H1 (cell line): ENCODE measurements around the gene RNASE2. TPM values are rescaled to one million over a fixed set of nuclear protein-coding genes. Genes with fewer than 3 reads are reported as not detected.

Experiments used
- CTCF ChIA-PET: fragments of 300-600 bp; sonication (Branson Sonifier 250); formaldehyde crosslinking; loops from one replicate; lab custom pipeline; 2021; ENCODE audit not compliant: partially characterized antibody; lab: Charles Lee
- POLR2A ChIA-PET: fragments of 300-600 bp; sonication (Branson Sonifier 250); formaldehyde crosslinking; loops from one replicate; lab custom pipeline; 2021; ENCODE audit warnings: inconsistent platforms; ENCODE audit not compliant: partially characterized antibody; lab: Charles Lee
- DNase-seq, 2 experiments: peaks; one replicate each; pipeline versions ENCODE4 v3.0.0 to v3.0.0-alpha.2; 2010 to 2022; ENCODE audit warnings: low spot score in 2 of 2, low read depth in 1 of 2, mixed read lengths in 1 of 2
- FAIRE-seq: peaks from 2 replicates; lab custom pipeline; 2011; peaks lifted over from hg19 to GRCh38; lab: Jason Lieb, UNC
- H2AFZ ChIP-seq: 2 replicates; pipeline ENCODE4 v1.8.1; 2012; ENCODE audit warnings: low read length, inconsistent platforms
- H2AK5ac ChIP-seq: 2 replicates; pipeline ENCODE4 v1.6.1; 2013; ENCODE audit warnings: low read depth, low read length
- H2BK120ac ChIP-seq: replicated peaks from 2 replicates; pipeline ENCODE3; 2013; ENCODE audit warnings: low read depth, low read length, inconsistent platforms
- H2BK12ac ChIP-seq: 2 replicates; pipeline ENCODE4 v1.6.1; 2013; ENCODE audit warnings: low read depth, low read length
- H2BK15ac ChIP-seq: 2 replicates; pipeline ENCODE4 v1.6.1; 2013; ENCODE audit warnings: low read length
- H2BK20ac ChIP-seq: 2 replicates; pipeline ENCODE4 v1.6.1; 2013; ENCODE audit warnings: low read length
- H2BK5ac ChIP-seq: 2 replicates; pipeline ENCODE4 v1.6.1; 2013; ENCODE audit warnings: low read depth, low read length
- H3K14ac ChIP-seq: 2 replicates; pipeline ENCODE4 v1.6.1; 2013; ENCODE audit warnings: inconsistent platforms; ENCODE audit not compliant: insufficient read length
- H3K18ac ChIP-seq: 2 replicates; pipeline ENCODE4 v1.6.1; 2013; ENCODE audit warnings: low read length; ENCODE audit errors: extremely low read depth
- H3K23ac ChIP-seq: 2 replicates; pipeline ENCODE4 v1.6.1; 2013; ENCODE audit warnings: inconsistent platforms; ENCODE audit not compliant: insufficient read length
- H3K23me2 ChIP-seq: 2 replicates; pipeline ENCODE4 v1.6.1; 2013; ENCODE audit warnings: low read depth, low read length
- H3K27ac ChIP-seq: 2 replicates; pipeline ENCODE4 v1.6.1; 2011; ENCODE audit warnings: low read depth, low read length, inconsistent platforms
- H3K27me3 ChIP-seq, 4 experiments: replicated peaks in 1 of 4; 1 replicate in 1 of 4; 2 replicates in 3 of 4; pipeline versions ENCODE4 v1.6.1 to v1.8.1; 2011 to 2013; ENCODE audit warnings: low read length in 3 of 4, mild to moderate bottlenecking in 3 of 4, inconsistent platforms in 2 of 4, mixed read lengths in 2 of 4, moderate library complexity in 1 of 4; ENCODE audit not compliant: control insufficient read depth in 3 of 4, insufficient read depth in 3 of 4; ENCODE audit errors: extremely low read depth in 1 of 4
- H3K36me3 ChIP-seq, 4 experiments: 2 replicates each; pipeline versions ENCODE4 v1.6.1 to v1.8.1; 2011 to 2013; ENCODE audit warnings: mild to moderate bottlenecking in 4 of 4, low read length in 3 of 4, moderate library complexity in 2 of 4, control low read depth in 1 of 4, inconsistent platforms in 1 of 4; ENCODE audit not compliant: insufficient read depth in 4 of 4, control insufficient read depth in 2 of 4
- H3K4ac ChIP-seq: replicated peaks from 2 replicates; pipeline ENCODE3; 2013; ENCODE audit warnings: low read length, low read depth, mixed read lengths, inconsistent platforms; ENCODE audit not compliant: insufficient read length
- H3K4me1 ChIP-seq, 4 experiments: replicated peaks in 1 of 4; 1 replicate in 1 of 4; 2 replicates in 3 of 4; pipeline versions ENCODE4 v1.6.1 to v1.8.1; 2011 to 2013; ENCODE audit warnings: low read length in 3 of 4, inconsistent platforms in 2 of 4, mixed read lengths in 1 of 4; ENCODE audit not compliant: insufficient read depth in 4 of 4, control insufficient read depth in 3 of 4
- H3K4me2 ChIP-seq, 2 experiments: 2 replicates each; pipeline versions ENCODE4 v1.6.1 to v1.8.1; 2011 to 2013; ENCODE audit warnings: low read depth in 2 of 2, low read length in 2 of 2, control low read depth in 1 of 2, inconsistent platforms in 1 of 2, mild to moderate bottlenecking in 1 of 2; ENCODE audit not compliant: insufficient read depth in 1 of 2
- H3K4me3 ChIP-seq, 4 experiments: fragments of 200-600, 300-600 bp in 1 of 4; sonication (generic), shearing (Covaris generic), sonication (Bioruptor Twin) in 1 of 4; 2 replicates each; pipeline versions ENCODE4 v1.5.1 to v1.8.1; 2011 to 2016; ENCODE audit warnings: low read length in 4 of 4, low read depth in 3 of 4, control low read depth in 2 of 4, inconsistent platforms in 2 of 4, mild to moderate bottlenecking in 2 of 4, mixed read lengths in 1 of 4, moderate library complexity in 1 of 4; ENCODE audit not compliant: insufficient read depth in 2 of 4; ENCODE audit errors: extremely low read depth in 1 of 4
- H3K56ac ChIP-seq: replicated peaks from 2 replicates; pipeline ENCODE3; 2013; ENCODE audit warnings: low read depth, mild to moderate bottlenecking, mixed read lengths, low read length, inconsistent platforms; ENCODE audit not compliant: insufficient read length
- H3K79me1 ChIP-seq: 2 replicates; pipeline ENCODE4 v1.6.1; 2013; ENCODE audit warnings: low read depth, low read length, control low read depth
- H3K79me2 ChIP-seq, 2 experiments: 2 replicates each; pipeline versions ENCODE4 v1.6.1 to v1.8.1; 2012 to 2013; ENCODE audit warnings: low read length in 2 of 2, mild to moderate bottlenecking in 2 of 2, inconsistent platforms in 1 of 2; ENCODE audit not compliant: insufficient read depth in 2 of 2, control insufficient read depth in 1 of 2
- H3K9ac ChIP-seq, 4 experiments: replicated peaks in 1 of 4; 1 replicate in 1 of 4; 2 replicates in 3 of 4; pipeline versions ENCODE4 v1.6.1 to v1.8.1; 2011 to 2013; ENCODE audit warnings: low read depth in 3 of 4, low read length in 3 of 4, control low read depth in 2 of 4, mild to moderate bottlenecking in 2 of 4, moderate library complexity in 2 of 4, inconsistent platforms in 1 of 4; ENCODE audit errors: extremely low read depth in 1 of 4
- H3K9me3 ChIP-seq, 2 experiments: 2 replicates each; pipeline versions ENCODE4 v1.6.1 to v1.8.1; 2012 to 2013; ENCODE audit warnings: mild to moderate bottlenecking in 2 of 2, moderate library complexity in 2 of 2, control low read depth in 1 of 2, inconsistent platforms in 1 of 2, low read depth in 1 of 2, low read length in 1 of 2, mixed read lengths in 1 of 2; ENCODE audit not compliant: insufficient read depth in 2 of 2
- H4K20me1 ChIP-seq, 2 experiments: replicated peaks in 1 of 2; 2 replicates each; pipeline versions ENCODE3 to v1.8.1; 2011 to 2013; ENCODE audit warnings: inconsistent platforms in 2 of 2, low read length in 2 of 2, mild to moderate bottlenecking in 1 of 2; ENCODE audit not compliant: insufficient read depth in 2 of 2, control insufficient read depth in 1 of 2
- H4K5ac ChIP-seq: 2 replicates; pipeline ENCODE4 v1.6.1; 2013; ENCODE audit warnings: low read length, low read depth, mixed read lengths, inconsistent platforms; ENCODE audit not compliant: insufficient read length
- H4K8ac ChIP-seq: 2 replicates; pipeline ENCODE4 v1.8.0; 2013; ENCODE audit warnings: mild to moderate bottlenecking, moderate library complexity, low read length, inconsistent platforms; ENCODE audit not compliant: insufficient read depth; ENCODE audit errors: extremely low read depth
- H4K91ac ChIP-seq: replicated peaks from 2 replicates; pipeline ENCODE3; 2013; ENCODE audit warnings: low read length, mixed read lengths, inconsistent platforms; ENCODE audit not compliant: insufficient read length
- BACH1 ChIP-seq: IDR thresholded peaks from 2 replicates; pipeline ENCODE4 v1.6.1; 2012; ENCODE audit warnings: low read length, improper control_type of control experiment
- CBX5 ChIP-seq: fragments of 300-800, 300-1000 bp; sonication (generic); IDR thresholded peaks from 2 replicates; pipeline ENCODE4 v1.7.1; 2016; ENCODE audit warnings: antibody characterized with exemption, low read length, low read depth
- CHD1 ChIP-seq: IDR thresholded peaks from 2 replicates; pipeline ENCODE4 v1.6.1; 2012; ENCODE audit warnings: low read depth, low read length, improper control_type of control experiment
- HDAC2 ChIP-seq, 2 experiments: fragments of 300-600 bp in 1 of 2; sonication (generic) in 1 of 2; IDR thresholded peaks; 2 replicates each; pipeline ENCODE4 v1.6.1; 2011 to 2012; ENCODE audit warnings: low read depth in 2 of 2, low read length in 2 of 2, mild to moderate bottlenecking in 2 of 2, moderate library complexity in 2 of 2, borderline replicate concordance in 1 of 2, inconsistent platforms in 1 of 2
- JUN ChIP-seq: IDR thresholded peaks from 2 replicates; pipeline ENCODE4 v1.6.1; 2011; ENCODE audit warnings: low read depth, mild to moderate bottlenecking, improper control_type of control experiment, low read length
- NANOG ChIP-seq: IDR thresholded peaks from 2 replicates; pipeline ENCODE4 v1.6.1; 2011; ENCODE audit warnings: low read length, low read depth, mild to moderate bottlenecking, inconsistent platforms; ENCODE audit not compliant: insufficient read depth, poor library complexity, severe bottlenecking
- SIN3A ChIP-seq, 2 experiments: IDR thresholded peaks in 1 of 2; conservative IDR thresholded peaks in 1 of 2; 2 replicates each; pipeline ENCODE4 v1.6.1; 2011 to 2012; ENCODE audit warnings: low read length in 2 of 2, improper control_type of control experiment in 1 of 2, low read depth in 1 of 2, mild to moderate bottlenecking in 1 of 2
- SRF ChIP-seq: IDR thresholded peaks from 2 replicates; pipeline ENCODE4 v1.6.1; 2011; ENCODE audit warnings: mild to moderate bottlenecking, low read depth, low read length, moderate library complexity
- ZNF274 ChIP-seq: IDR thresholded peaks from 2 replicates; pipeline ENCODE4 v1.7.0; 2012; ENCODE audit warnings: low read length, borderline replicate concordance; ENCODE audit errors: extremely low read depth
- WGBS, 2 experiments: shearing (Covaris generic) in 1 of 2; methylation state at CpG; one replicate each; pipeline versions ENCODE4 v1.1.6 to v1.1.7; 2013 to 2015; ENCODE audit warnings: low lambda C conversion rate in 2 of 2, mixed read lengths in 2 of 2, inconsistent platforms in 1 of 2, low coverage in 1 of 2, missing lambda C conversion rate in 1 of 2; ENCODE audit not compliant: insufficient replicate concordance in 2 of 2, insufficient coverage in 1 of 2, insufficient read length in 1 of 2; ENCODE audit errors: extremely low coverage in 1 of 2, missing lambda C conversion rate in 1 of 2; 5-methylcytosine and 5-hydroxymethylcytosine counted together
- polyA plus RNA-seq, 7 experiments: library from polyadenylated mRNA; depleted of rRNA in 3 of 7; stranded (reverse) in 5 of 7; unstranded in 2 of 7; fragments of >200 nt in 5 of 7; fragments of 200-250 nt in 2 of 7; gene quantifications; 1 replicate in 5 of 7; 2 replicates in 1 of 7; 4 replicates in 1 of 7; pipeline versions ENCODE4 v1.2.1 to v1.2.3, GENCODE V29; 2011 to 2013; ENCODE audit warnings: missing spikeins in 2 of 7, mixed read lengths in 2 of 7
- total RNA-seq: library from RNA; stranded (reverse); fragmentation: NEBNext Ultra II Directional; extraction: Animal tissue kit (Norgen Biotek cat#: 25700); gene quantifications from 2 replicates; pipeline ENCODE4 v1.2.1, GENCODE V29; 2021

Gene RNASE2
- total and polyA plus RNA-seq, 2 of the 8 experiments (the other 6 are each of a cell fraction or from before 2014, with no cell fraction given): not detected

DNA sequence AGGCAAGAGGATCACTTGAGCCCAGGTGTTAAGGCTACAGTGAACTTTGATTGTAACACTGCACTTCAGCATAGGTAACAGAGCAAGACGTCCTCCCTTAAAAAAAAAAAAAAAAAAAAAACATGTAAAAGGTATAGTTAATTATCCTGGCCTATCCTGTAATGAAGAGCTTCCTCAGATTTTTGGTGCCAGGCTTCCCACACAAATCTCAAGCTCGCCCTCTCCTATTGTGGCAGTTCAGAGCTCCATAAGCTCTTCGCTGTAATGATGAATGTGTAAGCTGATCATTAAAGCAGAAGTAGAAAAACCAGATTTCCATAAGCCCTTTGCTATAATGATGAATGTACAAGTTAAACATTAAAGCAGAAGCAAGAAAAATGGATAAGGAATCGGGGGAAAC, 41.8 kb downstream of the RNASE2 start:
- peaks cover 25 to 47% (median 36%) of the 10 kb centered on the region in 4 experiments for H3K36me3 ChIP-seq
- H4K5ac ChIP-seq: no peak overlapping the region
- no peak overlapping the region for H2BK12ac ChIP-seq
- no peaks in the 10 kb centered on the region for H3K9me3 ChIP-seq
- H3K79me2 ChIP-seq: no peaks in the 10 kb centered on the region
- 83% methylated on average over 4 of the region's 4 CpGs; no CpG with 5 or more reads in 1 of the 2 experiments for WGBS, 2 experiments
- H3K27ac ChIP-seq: no peak overlapping the region
- H3K4me3 ChIP-seq: no peak overlapping the region
- H2BK20ac ChIP-seq: no peak overlapping the region
- no peak overlapping the region for H3K18ac ChIP-seq
- H3K56ac ChIP-seq: no peak overlapping the region
- no peak overlapping the region for H3K23ac ChIP-seq
- no peaks in the 10 kb centered on the region for H3K27me3 ChIP-seq
- no peak for TF ChIP-seq CHD1
- no peak for TF ChIP-seq HDAC2 (IDR thresholded peaks at IDR 0.05; ENCODE audit: borderline replicate concordance in 1 of 2, low read depth in 2 of 2, low read length in 2 of 2)
- no peak for TF ChIP-seq SRF
- no peak for TF ChIP-seq ZNF274
- no peak for TF ChIP-seq CBX5
- no peak for TF ChIP-seq BACH1
- TF ChIP-seq SIN3A (conservative IDR thresholded peaks at IDR 0.05 in 1 of 2, IDR thresholded peaks at IDR 0.05 in 1 of 2; ENCODE audit: low read depth in 1 of 2, low read length in 2 of 2): no peak
- no peak for TF ChIP-seq NANOG
- TF ChIP-seq JUN: no peak
- H4K20me1 ChIP-seq: peaks cover 0 to 2% of the 10 kb centered on the region in 2 experiments
- no peak overlapping the region for H3K4me2 ChIP-seq
- FAIRE-seq (no peak), DNase-seq (no peak)
- H4K91ac ChIP-seq: no peak overlapping the region
- no peak overlapping the region for H2BK5ac ChIP-seq
- no peak overlapping the region for H3K14ac ChIP-seq
- H4K8ac ChIP-seq: no peak overlapping the region
- H2BK15ac ChIP-seq: no peak overlapping the region
- no peak overlapping the region for H2BK120ac ChIP-seq
- no peaks in the 10 kb centered on the region; the same call in 1 of the 2 replicates for H3K23me2 ChIP-seq
- no peak overlapping the region for H3K9ac ChIP-seq
- H3K4me1 ChIP-seq: peaks cover 2 to 6% (median 5%) of the 10 kb centered on the region in 4 experiments; a peak in 5 of 7 replicates
- CTCF ChIA-PET: interaction anchor here (0.6 to 10.6 kb wide), 13 partner anchors 9 to 666 kb away, joined by 3 to 117 read pairs (median 5); partner anchors contain the start of gene RNASE1
- H2AK5ac ChIP-seq: no peak overlapping the region
- H2AFZ ChIP-seq: no peak overlapping the region
- no peak overlapping the region for H3K4ac ChIP-seq
- POLR2A ChIA-PET: interaction anchor here (0.6 to 1.8 kb wide), 5 partner anchors 9 to 173 kb away, joined by 3 to 4 read pairs (median 4); no protein-coding TSS in a partner anchor
- no peaks in the 10 kb centered on the region for H3K79me1 ChIP-seq
